ENCODE data around the gene ARHGAP15.

DNA sequence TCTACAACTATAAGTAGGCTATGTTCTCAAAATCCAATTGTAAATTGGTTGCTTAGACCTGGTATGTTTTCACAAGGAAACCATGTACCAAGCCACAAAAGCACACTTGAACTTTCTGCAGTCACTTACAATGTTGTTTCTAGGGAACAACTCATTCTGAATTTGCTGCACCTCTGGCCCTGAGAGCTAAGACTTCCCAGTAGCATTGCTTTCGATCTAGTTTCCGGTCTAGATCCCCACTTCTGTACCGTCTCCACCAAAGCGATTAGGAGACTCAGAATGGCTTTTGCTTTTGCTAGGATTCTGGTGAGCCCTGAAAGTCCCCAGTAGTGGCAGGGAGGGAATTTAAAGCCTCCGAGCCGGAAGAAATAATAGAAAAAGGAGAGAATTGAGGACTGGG lies 313.0 kb downstream of the ARHGAP15 start:
- TF ChIP-seq, protein P1, sequence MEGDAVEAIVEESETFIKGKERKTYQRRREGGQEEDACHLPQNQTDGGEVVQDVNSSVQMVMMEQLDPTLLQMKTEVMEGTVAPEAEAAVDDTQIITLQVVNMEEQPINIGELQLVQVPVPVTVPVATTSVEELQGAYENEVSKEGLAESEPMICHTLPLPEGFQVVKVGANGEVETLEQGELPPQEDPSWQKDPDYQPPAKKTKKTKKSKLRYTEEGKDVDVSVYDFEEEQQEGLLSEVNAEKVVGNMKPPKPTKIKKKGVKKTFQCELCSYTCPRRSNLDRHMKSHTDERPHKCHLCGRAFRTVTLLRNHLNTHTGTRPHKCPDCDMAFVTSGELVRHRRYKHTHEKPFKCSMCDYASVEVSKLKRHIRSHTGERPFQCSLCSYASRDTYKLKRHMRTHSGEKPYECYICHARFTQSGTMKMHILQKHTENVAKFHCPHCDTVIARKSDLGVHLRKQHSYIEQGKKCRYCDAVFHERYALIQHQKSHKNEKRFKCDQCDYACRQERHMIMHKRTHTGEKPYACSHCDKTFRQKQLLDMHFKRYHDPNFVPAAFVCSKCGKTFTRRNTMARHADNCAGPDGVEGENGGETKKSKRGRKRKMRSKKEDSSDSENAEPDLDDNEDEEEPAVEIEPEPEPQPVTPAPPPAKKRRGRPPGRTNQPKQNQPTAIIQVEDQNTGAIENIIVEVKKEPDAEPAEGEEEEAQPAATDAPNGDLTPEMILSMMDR (IDR thresholded peaks at IDR 0.05; ENCODE audit: poor library complexity, severe bottlenecking), result no peak
- TF ChIP-seq, protein P2, sequence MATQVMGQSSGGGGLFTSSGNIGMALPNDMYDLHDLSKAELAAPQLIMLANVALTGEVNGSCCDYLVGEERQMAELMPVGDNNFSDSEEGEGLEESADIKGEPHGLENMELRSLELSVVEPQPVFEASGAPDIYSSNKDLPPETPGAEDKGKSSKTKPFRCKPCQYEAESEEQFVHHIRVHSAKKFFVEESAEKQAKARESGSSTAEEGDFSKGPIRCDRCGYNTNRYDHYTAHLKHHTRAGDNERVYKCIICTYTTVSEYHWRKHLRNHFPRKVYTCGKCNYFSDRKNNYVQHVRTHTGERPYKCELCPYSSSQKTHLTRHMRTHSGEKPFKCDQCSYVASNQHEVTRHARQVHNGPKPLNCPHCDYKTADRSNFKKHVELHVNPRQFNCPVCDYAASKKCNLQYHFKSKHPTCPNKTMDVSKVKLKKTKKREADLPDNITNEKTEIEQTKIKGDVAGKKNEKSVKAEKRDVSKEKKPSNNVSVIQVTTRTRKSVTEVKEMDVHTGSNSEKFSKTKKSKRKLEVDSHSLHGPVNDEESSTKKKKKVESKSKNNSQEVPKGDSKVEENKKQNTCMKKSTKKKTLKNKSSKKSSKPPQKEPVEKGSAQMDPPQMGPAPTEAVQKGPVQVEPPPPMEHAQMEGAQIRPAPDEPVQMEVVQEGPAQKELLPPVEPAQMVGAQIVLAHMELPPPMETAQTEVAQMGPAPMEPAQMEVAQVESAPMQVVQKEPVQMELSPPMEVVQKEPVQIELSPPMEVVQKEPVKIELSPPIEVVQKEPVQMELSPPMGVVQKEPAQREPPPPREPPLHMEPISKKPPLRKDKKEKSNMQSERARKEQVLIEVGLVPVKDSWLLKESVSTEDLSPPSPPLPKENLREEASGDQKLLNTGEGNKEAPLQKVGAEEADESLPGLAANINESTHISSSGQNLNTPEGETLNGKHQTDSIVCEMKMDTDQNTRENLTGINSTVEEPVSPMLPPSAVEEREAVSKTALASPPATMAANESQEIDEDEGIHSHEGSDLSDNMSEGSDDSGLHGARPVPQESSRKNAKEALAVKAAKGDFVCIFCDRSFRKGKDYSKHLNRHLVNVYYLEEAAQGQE (IDR thresholded peaks at IDR 0.05; ENCODE audit: borderline replicate concordance), result no peak
- TF ChIP-seq SMC3 (conservative IDR thresholded peaks at IDR 0.05; ENCODE audit: poor library complexity) (no peak), POLR2AphosphoS5 (IDR thresholded peaks at IDR 0.05) (no peak), EZH2 (IDR thresholded peaks at IDR 0.05; ENCODE audit: borderline replicate concordance, insufficient read depth, low read length, poor library complexity, severe bottlenecking) (no peak), TAF1 (IDR thresholded peaks at IDR 0.05; ENCODE audit: low read depth) (no peak)
